HG03108 (cell line): ENCODE measurements around the gene CETN2.
"Not testable (repeated sequence)": the region's sequence is repeated elsewhere in the genome, so short reads cannot be mapped to it uniquely, and the experiment has no call there.

Source experiments
- ATAC-seq: cut with Tn5 transposase; IDR thresholded peaks from one replicate; pipeline ENCODE4 v1.9.1; 2021; ENCODE audit warnings: moderate library complexity; ENCODE audit not compliant: unreplicated experiment

CETN2 gene

DNA sequence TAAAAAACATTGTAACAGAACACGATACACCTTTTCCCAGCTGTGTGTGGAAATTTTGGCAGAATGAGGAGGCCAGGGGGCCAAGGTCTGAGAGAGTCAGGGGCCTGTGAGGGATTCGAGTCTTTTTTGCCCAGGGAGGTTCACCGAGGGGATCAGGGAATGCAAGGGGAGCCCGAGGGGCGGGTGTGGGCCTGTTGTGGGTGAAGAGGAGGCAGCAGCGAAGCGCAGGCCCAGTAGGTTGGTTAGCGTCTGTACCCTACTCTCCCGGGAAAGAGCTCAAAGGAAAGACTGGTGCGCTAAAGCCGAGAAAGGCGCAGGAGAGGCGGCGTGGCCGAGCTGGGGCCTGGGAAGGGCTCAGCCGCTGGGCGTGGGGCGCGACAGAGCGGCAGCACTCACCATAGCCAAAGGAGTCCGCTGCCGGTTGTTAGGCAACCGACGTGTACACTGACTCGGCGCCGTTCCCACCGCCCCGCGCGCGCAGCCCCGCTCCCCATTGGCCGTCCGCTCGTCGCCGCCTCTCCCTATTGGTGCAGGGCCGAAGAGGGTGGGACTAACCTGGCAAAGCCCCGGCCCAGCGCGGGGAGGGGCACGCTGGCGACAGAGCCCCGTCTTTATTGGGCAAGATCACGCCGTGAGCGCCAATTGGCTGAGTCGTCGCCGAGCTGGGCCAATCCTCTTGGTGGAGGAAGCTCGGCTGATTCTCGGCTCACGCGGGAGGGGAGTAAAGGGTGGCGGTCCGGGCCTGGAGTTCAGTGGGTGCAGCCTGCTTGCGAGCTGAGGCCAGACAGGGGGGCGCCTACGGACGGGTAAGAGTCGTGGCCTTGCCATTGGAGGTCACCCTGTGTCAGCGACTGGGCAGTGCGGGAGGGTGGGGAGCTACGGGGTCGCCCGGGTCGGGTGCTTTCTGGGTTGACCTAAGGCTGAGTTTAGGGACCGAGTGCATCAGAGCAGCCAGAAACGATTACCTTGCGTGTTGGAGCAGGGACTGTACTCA is at the start of gene CETN2, which contains the start of gene NSDHL:
TSS of gene CETN2 (minus strand) at position 446 of the 994 bp plus-strand sequence. CDS start at position 399, 47 bp downstream.
TSS of gene NSDHL (plus strand) at position 752 of the 994 bp plus-strand sequence. CDS start 15,262 bp downstream, outside the sequence.
- ATAC-seq = peak; percentile 98

DNA sequence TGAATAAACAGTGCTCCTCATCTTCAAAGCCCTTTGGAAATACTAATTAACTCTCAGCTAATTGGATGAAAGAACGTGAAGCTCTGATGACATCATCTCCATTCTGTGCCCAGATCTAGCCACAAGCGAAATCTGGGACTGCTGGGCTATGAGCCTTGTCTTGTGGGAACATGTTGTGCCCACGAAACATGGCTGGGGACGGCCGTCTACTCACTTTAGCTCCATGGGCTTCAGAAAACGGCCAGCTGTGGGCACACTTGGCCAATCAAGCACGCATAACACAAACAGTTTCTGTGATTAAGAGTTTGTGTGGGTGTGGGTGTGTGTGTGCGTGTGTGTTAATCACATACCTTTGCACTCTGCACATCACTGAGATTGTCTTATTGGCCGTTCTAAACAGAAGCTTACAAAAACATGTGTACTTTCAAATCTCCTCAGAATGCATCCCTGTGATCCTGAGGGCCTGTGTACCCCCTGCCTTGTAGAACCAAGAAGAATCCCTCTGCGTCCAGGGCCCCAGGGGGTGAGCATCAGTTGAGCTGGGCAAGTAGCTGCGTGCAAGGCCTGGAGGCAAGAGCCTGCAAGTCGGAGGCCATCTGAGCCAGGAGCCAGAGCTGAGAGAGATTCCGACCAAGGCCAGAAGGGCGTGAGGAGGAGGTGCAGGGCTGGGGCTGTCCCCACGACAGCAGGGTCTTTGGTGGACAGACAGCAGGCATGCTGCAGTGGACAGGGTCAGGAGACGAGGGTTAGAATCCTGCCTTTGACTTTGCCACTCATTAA is 48.6 kb upstream of the CETN2 start:
- ATAC-seq = no peak

DNA sequence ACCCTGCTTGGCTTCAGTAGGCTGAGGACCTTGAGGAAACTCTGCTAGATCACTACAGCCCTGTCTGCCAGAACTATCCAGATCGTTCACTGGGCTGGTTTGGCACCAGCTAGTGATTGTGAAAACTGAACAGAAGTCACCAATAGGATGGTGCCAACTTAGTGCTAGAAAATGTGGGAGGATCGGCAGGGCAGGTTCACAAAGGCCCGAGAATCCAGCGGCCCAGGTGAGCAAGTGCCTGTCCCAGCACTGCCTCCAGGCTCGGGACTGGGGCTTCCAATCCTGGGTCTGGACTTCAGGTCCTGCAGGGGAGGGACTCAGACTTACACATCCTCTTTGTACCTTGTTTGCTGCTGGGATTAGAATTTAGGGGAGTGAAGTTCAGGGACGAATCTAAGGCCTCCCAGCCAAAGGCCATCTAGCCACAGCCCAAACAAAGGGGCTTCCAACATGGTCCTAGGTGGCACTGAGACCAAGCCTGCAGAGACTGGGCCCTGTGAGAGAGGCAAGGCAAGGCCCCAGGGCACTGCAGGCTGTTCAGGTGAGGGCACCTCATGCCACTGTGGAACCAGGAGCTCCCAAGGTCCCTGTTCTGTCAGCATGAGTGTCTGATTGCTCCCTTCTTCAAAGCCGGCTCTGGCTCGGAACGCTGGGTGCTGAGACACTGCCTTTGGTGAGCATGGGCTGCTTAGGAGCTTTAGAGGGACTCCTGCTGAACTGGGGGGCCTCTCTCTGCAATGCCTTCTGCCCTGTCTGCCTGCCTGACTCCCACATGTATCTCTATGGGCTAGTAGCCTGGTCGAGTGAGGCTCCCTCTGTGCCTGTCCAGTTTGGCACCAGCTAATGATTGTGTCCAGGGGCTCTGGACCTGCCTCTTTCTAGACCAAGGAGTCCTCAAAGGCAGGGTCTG is 46.6 kb upstream of the CETN2 start:
- no peak for ATAC-seq

DNA sequence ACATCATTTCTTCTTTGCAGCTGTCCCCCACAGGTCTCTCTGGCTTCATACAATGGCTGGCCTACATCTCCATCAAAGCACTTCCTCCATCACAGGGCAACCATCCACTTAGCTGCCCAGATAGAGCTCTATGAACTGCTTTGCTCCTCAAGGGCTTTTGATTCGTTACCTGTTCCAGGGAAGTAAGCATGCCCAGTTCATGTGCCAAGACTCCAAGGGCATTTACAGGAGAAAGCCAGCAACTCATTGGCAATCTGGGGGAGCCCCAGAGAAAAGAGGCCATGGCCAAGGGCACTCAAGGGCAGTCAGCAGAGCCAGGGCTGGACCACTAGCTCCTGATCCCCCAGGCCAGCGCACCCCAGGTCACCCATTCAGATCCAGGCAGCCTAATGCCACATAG is 42.8 kb upstream of the CETN2 start:
- ATAC-seq = no peak

DNA sequence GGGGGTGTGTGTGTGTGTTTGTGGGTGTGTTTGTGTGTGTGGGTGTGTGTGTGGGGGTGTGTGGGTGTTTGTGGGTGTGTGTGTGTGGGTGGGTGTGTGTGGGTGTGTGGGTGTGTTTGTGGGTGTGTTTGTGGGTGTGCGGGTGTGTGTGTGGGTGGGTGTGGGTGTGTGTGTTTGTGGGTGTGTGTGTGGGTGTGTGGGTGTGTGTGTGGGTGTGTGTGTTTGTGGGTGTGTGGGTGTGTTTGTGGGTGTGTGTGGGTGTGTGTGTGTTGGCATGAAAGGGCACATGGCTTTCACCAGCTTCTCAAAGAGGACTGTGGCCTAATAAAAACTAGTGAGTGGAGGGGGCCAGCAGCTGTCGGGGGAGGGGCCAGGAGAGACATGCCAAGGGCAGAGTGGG is 42.0 kb upstream of the CETN2 start:
- ATAC-seq = no peak

DNA sequence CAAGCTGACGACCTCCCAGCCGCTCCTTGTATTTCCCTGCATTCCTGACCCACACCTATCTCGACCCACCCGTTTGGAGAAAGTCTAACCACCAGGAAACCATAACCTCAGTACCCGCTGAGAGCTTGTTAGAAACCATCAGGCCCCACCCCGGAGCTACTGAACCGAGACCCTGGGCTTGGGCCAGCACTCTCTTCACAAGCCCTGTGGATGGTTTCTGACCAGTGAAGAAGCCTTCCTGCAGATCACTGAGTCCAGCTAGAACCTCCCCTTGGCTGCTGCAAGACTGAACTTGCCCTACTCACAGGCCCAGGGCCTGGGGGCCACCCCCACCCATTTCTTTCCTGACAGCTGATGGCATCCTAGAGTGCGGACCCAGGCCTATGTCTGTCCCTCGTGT is 40.7 kb upstream of the CETN2 start:
- ATAC-seq = no peak

DNA sequence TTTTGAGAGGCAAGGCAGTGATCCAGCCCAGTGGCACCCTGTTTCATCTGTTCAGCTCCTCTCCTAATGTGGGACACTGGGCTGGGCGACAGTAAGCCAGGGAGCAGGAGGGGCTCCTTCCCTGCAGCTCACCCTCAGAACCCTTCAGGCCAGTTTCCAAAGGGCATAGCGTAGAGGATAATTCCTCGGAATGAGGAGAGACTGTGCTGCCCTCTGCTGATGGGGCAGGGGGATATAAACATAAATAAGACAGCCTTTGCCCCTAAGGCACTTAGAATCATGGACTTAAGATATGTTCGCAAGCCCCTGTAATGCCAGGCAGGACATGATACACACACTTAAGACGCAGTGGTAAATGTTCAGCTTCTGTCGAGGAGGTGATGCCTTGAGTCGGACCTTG is 39.4 kb upstream of the CETN2 start:
- no peak for ATAC-seq

DNA sequence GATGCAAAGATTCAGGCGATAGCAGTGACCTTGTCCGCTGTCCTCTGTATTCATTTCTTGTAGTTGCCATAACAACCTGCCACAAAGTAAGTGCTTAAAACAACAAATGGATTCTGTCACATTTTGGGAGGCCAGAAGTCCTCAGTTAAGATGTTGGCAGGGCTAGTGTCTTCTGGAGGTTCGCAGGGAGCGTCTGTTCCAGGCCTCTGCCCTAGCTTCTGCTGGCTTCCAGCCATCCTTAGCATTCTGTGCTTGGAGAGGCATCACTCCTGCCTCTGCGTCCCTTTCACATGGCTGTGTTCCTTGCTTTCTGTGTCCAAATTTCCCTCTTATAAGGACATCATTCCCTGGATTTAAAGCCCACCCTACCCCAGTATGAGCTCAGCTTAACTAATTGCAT is 35.8 kb upstream of the CETN2 start:
- ATAC-seq = no peak

DNA sequence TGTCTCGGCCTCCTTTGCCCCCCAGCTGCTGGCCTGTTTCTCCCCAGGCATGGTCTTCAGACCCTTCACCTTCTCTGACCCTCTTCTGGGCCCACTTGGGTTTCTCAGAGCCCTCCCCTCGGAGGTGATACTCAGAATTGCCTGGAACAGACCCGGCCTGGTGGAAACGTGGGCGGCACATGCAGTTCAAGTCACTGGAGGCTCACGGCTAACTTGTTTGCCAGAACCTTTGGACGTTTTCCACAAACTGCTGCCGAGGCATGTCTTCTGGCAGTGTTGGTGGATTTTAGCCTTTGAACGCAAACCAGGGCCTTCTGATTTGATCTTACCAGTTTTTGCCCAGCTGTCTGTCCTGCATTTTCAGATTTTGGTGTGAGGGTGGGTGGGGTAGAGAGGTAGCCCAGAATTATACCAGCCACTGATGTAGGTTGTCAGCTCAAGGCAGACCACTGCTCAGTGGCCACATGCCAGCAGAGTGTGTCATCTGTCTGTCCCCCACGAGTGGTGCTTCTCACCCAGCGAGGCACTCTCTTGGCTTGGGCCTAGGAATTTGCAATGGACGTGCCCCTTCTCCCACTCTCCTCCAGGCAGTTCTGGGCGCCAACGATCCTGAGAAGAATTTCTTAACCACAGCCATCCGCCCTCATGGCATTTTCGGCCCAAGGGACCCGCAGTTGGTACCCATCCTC is 34.8 kb upstream of the CETN2 start:
- ATAC-seq = no peak

DNA sequence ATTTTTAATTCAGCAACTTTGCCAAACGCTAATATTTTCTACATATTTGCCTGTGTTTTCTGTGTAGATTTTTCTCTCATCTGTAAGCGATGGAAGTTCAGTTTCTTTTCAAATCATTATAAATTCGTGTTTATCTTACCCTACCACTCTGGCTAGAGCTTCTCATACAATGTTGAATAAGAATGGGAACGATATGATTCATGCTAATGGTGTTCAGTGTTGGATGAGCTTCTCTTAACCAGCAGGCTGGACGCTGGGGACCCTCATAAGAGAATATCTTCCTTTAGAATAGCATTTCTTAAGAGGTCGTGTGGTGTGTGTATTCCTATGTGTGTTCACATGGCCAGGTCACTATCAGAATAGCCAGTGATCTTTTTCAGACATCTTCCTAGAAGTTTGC is 31.3 kb upstream of the CETN2 start:
- no peak for ATAC-seq

DNA sequence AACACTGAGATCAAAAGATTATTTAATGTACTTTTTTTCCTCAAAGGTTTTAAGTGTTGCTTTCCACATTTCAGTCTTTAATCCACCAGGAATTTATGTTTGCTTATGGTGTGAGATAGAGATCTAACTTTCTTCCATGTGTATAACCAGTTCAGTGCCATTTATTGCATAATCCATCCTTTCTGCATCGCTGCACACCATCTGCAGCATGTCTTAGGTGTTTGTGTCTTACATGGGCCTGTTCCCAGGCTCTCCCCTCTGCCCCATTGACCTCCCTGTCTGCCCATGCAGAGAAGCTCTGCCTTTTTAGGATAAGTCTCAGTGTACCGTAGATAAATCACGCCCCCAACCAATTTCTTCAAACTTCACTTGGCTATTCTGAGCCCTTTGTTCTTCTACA is 30.6 kb upstream of the CETN2 start:
- ATAC-seq = no peak

DNA sequence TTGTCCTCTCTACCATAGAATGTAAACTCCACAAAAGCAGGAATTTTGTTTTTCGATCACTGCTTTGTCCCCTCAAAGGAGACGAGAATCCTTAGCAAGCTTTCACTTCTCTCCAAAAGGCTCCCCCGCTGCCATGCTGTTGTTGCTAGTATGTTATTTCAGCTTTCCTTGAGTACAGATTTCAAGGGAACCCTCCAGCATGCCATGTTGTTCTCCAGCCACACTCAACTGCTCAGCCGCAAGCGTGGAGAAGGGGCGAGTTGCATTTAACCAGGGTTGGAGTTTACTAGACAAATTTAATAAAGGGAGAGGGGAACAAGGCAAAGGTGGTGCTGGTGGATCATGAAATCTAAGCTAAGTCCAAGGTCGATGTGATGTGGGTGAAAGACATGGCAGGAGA is 23.4 kb upstream of the CETN2 start:
- ATAC-seq = no peak

DNA sequence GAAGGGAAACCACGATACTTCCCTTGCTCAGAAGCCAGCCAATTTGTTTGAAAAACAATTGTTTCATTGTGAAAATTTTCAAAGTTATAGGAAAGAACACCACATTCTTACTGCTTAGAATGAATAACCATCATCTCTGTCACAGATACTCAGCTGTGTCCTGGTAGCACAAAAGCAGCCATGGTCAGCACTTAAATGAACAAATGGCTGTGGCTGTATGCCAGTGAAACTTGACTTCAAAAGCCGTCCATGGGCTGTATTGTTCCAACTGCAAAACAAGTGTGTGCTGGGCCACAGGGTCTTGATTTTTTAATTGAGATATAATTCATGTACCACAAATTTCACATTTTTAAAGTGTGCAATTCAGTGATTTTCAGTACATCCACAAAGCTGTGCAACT is 19.9 kb upstream of the CETN2 start:
- no peak for ATAC-seq

DNA sequence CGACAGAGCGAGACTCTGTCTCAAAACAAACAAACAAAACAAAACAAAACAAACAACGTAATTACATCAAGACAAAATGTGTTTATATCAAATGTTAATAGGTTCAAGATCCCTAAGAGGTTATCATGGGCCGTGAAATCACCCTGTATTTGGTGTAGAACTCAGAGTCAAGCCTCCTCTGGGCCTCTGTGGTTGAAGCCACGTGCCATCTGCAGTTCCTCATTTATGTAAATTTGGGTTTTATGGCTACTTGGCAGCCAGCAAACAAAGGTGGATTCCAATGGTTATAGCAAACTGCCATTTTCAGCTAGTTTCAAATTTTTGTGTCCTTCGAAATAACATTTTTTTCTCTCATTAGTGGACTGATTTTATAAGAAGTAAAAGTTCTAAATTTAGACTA is 16.7 kb upstream of the CETN2 start:
- ATAC-seq = no peak

DNA sequence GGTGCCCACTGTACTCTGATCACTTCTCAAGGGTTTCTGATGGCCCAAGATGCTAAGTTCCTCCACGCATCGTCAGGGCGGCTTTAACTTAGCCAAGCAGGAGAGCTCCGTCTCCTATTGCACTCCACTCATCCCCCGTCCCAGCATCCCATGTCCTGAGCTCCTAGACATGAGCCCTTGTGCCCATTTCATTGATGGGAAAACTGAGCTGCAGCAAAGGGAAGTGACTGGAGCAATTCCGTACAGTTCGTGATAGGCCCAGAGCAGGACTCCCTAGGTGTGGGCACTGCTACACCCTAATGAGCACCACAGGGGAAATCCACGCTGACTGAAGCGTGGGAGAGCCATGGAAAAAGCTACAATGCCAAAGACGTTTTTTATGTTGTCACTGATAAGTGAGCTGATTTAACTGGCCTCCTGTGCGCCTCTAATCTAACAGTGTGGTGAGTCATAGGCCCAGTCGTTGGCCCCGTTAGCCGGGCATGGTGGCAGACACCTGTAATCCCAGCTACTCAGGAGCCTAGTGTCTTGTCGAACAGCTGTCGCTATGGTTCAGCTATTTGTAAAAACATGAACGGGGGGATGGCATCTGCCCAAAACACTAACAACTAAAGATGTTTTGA is 15.2 kb upstream of the CETN2 start:
- no peak for ATAC-seq

DNA sequence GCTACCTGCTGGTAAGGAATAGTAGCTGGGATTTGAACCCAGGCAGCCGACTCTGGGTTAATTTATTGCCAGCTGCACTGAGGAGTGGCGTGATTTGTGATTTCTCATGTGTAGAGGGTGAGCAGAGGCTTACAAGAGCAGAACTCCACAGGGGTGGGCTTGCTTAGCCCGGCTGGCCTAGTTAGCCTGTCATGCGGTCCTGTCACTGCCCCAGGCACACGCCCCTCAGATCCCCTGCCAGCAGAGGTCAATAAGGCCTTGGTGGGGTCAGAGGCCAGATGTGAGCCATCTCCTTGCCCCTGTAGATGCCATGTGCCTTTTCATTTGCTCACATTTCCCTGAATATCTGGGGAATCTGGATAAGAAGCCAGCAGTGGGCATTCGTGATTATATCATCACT is 13.7 kb upstream of the CETN2 start:
- no peak for ATAC-seq

DNA sequence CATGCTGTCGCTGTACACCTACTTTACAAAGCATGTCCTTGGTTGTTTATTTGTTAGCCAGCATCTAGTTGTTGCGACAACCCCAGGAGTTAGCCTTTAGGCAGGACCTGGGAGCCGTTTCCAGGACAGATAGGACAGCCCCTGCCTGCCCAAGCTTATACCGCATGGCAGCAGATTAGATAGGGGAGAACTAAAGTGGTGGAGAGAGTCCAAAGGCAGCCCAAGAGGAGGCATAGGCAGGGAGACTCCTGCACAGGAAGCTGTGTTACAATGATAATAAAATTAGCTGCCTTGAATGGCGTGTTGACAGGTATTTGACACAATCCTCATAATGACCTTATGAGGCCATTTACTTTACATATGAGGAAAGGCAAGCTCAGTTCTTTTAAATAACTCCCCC is 13.3 kb upstream of the CETN2 start:
- ATAC-seq = no peak

DNA sequence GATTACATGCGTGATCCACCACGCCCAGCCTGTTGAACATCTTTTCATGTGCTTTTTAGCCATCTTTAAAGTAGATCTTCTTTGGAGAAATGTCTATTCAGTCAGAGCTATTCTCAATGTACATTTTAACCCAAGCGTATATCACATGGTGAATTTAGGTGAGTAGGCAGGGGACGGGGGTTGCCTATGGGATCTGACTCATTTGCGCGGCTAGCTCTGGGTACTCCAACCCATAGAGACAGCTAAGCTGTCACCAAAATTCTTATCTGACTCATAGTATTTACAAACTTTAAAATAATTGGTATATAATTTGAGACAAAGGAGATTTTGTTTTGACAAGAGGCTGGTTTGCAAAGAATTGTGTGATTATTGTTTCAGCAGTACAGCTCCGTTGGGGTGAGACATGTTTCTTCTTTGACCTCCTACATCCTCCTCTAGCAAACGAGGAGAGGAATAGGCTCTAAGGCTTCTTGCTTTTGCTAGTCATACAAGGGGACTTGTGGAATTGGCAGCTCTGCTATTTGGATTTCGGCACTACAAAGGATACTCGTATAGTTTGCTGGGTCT is 12.3 kb upstream of the CETN2 start:
- ATAC-seq = no peak

DNA sequence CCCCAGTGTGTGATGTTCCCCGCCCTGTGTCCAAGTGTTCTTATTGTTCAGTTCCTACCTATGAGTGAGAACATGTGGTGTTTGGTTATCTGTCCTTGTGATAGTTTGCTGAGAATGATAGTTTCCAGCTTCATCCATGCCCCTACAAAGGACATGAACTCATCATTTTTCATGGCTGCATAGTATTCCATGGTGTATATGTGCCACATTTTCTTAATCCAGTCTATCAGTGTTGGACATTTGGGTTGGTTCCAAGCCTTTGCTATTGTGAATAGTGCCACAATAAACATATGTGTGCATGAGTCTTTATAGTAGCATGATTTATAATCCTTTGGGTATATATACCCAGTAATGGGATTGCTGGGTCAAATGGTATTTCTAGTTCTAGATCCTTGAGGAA is 4.9 kb upstream of the CETN2 start:
- not testable (repeated sequence) for ATAC-seq
